Caki2 (cell line): ENCODE data around the gene VAMP5. TPM values are rescaled to one million over a fixed set of nuclear protein-coding genes. Genes with fewer than 3 reads are reported as not detected.
"Not testable (repeated sequence)": the region's sequence is repeated elsewhere in the genome, so short reads cannot be mapped to it uniquely, and the experiment has no call there.

Source experiments
- DNase-seq: peaks from one replicate; pipeline ENCODE4 v3.0.0-alpha.2; 2015; ENCODE audit warnings: low read depth
- in situ Hi-C: cut with HindIII; loops from 2 replicates; pipeline ENCODE4 v1.10.0; 2016; ENCODE audit warnings: low sequenced_read_pairs, low pct_unique_long_range_greater_than_20kb, mixed read lengths
- total RNA-seq: library from RNA; depleted of rRNA; stranded (reverse); fragments of >200 nt; shearing (Covaris generic); gene quantifications from 2 replicates; pipeline ENCODE4 v1.2.3, GENCODE V29; 2014; ENCODE audit warnings: low replicate concordance

The VAMP5 gene
- total RNA-seq, 1 experiment from 2014 or later: not detected

DNA sequence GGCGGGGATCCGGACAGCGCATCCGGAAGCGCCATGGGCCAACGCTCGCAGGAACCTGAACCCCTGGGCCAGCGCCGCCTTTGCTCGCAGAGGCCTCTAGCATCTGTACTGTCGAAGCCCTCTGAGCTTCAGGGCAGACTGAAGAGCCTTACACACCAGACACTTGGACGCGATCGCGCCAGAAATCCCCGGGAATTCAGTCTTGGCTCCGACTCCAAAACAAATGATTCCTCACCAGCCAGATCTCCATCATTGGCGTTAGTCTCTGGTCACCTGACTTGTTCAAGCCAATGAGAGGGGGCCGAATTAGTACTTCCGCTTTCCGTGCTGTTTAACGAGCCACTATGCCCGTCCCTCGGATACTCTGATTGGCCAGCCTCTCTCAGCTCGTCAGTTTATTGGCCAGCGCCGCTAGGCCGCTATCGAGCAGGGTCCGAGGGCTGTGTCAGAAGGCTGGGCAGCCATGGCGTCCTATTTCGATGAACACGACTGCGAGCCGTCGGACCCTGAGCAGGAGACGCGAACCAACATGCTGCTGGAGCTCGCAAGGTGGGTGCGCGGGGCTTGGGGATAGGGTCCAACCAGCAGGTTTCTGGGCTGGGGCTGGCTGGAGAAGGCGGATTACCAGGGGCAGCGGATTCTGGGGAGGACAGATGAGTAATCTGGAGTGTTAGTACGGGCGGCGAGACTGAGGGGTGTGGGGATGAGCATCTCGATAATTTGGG, 11.2 kb downstream of the VAMP5 start, which contains the start of gene RNF181:
TSS of gene RNF181 (plus strand) at position 445 of the 725 bp plus-strand sequence. CDS start at position 464, 19 bp downstream.
- in situ Hi-C loops: no loop called here
- peak; percentile 96 for DNase-seq

GRCh38 chr2:85596026-85596333, 11.7 kb downstream of the VAMP5 start:
- DNase-seq: no peak
- in situ Hi-C loops: no loop called here

GRCh38 chr2:85596486-85597143, 12.4 kb downstream of the VAMP5 start:
- no peak for DNase-seq
- in situ Hi-C loops: no loop called here

DNA sequence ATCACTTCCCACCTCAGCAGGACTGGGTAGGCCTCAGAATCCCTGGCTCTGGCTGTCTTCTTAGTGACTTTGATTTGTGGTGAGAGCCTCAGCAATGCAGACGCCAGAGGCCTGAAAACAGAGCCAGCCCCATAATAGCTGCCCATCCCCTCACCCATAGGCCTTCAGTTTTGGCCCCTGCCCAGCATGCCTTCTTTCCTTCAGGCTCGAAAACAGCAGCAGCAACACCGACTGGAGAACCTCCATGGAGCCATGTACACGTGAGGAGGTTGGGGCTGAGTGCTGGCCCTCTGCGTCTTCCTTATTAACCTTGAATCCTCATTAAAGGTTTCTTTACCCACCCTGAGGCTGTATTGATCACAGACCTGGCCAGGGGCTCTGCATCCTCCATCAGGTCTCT, 13.0 kb downstream of the VAMP5 start:
- in situ Hi-C loops: no loop called here
- DNase-seq: no peak

DNA sequence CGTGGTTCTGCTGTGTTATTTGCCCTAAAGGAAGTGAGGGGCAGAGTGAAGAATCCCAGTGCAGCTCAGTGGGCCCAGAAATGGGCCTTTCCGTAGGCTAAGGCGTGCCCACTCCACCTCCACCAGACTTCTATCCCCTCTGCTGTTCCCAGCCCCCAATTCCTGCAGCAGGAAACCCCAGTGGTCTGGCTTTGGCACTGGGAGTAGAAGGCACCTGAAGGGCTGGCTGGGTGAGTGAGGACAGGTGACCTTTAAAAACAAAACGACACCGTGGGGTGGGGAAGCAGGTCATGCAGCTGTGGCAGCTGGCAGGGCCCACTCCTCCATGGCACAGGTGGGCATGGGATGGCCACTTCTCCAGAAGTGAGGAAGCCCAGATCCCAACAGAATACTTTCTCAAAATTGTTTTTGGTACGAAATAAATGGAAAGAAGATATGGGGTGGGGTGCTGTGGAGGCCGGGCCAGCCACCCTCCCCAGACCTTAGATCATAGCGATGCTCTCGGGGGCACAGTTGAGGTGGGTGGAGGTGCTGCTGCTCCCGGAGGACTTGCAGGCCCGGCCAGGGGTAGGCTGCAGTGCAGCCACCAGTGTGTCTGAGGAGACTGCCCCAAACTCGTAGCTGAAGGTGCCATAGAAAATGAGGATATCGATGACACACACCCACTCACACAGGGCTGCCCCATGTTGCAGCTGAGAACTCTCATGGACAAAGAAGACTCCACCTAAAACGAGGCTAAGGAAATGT, 14.5 kb downstream of the VAMP5 start:
- in situ Hi-C loops: no loop called here
- no peak for DNase-seq

DNA sequence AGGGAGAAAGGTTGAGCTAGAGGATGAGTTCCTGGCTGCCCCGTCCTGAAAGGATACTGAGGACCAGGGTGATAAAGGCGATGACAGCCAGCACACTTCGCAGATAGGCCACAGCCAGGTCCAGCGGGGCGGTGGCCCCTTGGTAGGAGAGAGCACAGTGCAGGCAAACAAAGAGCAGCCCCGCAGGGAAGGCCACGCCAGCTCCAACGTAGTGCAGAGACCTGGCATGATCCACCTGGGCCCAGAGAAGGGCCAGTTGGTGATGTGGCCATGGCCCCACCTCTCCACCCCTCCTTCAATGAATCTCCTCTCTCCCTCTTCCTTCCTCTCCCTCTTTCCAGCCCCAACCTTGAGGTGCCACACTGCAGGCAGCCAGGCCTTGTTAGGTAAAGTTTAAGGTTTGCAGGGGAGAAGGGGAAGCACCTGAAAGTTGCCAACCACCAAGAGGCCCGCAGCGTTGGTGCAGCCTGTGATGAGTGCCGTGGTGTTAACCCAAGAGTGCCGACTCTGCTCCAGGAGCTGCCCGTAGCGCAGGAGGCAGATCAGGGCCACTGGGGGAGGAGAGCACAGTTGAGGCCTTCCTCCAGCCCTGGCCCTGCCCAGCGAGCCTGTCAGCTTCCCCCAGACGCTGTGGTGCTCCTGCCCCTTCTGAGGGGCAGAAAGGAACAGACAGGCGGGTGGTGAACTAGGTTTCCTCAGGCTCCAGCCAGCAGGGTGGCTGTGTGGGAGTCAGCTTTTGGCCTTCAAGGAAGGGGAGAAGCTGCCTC, 15.4 kb downstream of the VAMP5 start:
- no peak for DNase-seq

GRCh38 chr2:85600235-85600575, 16.0 kb downstream of the VAMP5 start:
- in situ Hi-C loops: no loop called here
- no peak for DNase-seq

More for the DNA sequence above, 15.4 kb downstream of the VAMP5 start:
- in situ Hi-C loops: no loop called here

DNA sequence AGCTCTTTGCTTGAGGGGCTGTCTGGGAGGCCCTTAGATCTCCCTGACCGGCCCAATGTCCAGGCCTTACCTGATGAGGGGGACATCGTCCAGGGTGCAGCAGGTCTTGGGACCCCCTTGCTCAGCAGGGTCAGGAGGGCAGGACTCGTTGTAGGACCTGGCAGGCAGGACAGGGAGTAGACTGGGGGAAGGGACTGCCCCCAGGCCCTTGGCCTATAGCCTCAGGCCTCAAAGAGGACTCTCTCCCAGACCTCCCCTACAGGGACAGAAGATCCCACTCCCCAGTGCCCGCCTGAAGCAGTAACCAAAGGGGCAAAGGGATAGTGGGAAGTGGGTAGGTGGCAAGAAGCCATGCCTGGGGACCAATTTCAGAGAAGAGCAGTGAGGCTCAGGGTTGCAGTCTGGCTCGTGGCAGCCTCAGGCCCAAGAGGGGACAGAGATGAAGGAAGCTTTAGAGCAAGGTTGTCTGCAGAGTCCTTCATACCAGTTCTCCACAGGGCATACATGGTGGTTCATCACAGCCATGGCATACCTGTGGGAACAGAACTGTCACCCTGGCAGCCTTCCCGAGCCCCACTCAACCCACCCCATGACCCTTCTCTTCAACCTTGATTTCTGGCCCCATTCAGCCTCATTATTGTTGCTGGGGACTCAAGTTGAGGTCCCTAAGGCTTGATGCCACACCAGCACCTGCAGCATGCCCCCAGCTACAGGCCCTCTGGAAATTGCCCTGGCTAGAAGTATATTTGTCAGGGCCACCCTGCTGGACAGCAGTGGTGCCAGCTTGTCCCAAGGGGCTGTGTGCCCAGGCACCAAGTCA, 16.9 kb downstream of the VAMP5 start:
- in situ Hi-C loops: no loop called here
- DNase-seq: no peak

- DNase-seq: no peak
- in situ Hi-C loops: no loop called here
Measured at GRCh38 chr2:85601771-85602475, 17.7 kb downstream of the VAMP5 start.

DNA sequence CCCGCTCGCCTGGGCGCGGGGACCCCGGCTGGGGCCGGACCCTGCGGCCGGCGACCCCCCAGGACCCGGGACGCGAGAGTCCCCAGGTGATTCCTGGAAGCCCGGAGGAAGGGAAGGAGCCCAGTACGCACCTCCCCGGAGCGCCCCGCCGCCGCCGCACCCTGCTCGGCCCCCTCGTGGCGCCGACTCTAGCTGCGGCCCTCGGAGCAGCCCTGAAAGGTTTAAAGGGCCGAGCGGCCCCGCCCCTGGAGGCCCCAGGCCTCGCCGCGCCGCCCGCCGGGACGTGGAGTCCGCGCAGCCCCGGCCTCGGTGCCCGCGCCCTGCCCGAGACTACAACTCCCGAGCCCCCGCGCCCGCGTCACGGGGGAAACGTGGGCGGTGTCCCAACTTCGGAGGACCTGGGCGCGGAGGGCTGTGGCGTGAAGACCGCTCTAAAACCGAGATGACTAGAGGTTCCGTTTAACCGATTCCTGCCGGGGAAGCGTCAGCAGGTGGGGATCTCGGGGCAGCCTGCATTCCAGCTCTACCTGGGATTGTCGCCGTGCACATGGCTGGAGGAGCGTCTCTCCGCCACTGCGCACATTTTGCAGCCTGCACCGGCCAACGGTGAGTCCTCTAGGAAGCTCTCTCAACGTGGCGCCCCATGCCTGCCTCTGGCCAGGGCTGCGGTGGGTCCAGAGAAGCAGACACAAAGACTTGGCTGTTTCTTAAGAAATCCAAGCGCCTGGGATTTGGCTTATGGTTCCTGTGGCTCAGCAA, 18.4 kb downstream of the VAMP5 start, which contains the start of gene TMEM150A:
TSS of gene TMEM150A (minus strand) at position 223 of the 759 bp plus-strand sequence. CDS start 750 bp downstream, outside the sequence.
- in situ Hi-C loops: no loop called here
- DNase-seq: peak; percentile 89

DNA sequence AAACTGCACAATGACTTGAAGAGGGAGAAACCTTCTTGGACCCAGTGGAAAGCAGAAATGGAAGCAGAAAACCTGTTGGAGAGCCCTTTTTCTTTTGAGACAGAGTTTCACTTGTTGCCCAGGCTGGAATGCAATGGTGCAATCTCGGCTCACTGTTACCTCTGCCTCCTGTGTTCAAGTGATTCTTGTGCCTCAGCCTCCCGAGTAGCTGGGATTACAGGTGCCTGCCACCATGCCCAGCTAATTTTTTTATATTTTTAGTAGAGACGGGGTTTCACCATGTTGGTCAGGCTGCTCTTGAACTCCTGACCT, 19.9 kb downstream of the VAMP5 start:
- in situ Hi-C loops, DNase-seq: not testable (repeated sequence)

GRCh38 chr2:85604568-85605339, 20.5 kb downstream of the VAMP5 start:
- in situ Hi-C loops: no loop called here
- no peak for DNase-seq

- DNase-seq: no peak
- in situ Hi-C loops: no loop called here
Measured at GRCh38 chr2:85605406-85606115, 21.3 kb downstream of the VAMP5 start.

- in situ Hi-C loops: no loop called here
- no peak for DNase-seq
Measured at GRCh38 chr2:85606116-85606455, 21.9 kb downstream of the VAMP5 start.

DNA sequence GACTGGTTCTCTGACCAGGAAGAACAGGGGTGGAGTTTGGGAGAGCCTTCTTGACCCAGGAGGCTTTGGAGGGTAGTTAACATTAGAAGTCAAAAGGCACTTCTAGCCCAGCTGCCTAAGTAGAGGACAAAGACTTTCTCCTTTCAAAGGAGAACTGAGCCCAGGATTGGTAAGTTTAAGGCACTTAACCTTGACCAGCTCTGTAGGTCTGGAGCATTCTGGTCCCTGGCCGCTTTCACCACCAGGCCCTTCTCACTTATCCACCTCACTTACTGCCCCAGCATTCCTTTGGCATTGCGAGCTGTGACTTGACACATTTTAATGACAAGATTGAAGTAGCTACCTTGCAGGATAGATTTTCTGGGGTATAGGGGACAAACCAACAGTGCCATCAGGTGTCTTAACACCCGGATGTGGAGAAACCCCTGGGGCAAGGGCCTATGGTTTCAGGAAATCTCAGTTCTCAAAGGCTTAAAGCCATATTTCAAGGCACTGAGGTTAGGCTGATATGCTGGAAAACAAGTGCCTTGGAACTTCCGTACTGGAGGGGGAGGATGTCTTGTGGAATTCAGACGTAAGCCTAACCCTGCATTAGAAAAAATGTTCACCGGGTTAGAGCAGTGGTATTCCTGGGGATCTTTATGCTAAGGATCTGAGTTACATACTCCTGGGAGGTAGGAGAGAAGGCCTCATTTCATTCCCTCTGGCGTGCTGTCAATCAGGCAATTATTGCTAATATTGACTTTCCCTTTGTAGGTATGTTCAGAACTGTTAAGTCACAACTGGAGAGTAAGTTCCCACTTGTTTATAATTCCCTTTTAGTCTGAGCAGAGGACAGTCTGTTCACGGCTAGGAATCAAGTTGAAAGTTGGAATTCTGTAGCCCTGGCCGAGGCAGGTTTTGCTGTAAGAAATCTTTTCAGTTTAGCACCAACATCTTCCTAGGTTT, 23.3 kb downstream of the VAMP5 start:
- in situ Hi-C loops: no loop called here
- DNase-seq: no peak
